ENCODE data around the gene TRIP13.

The TRIP13 gene

DNA sequence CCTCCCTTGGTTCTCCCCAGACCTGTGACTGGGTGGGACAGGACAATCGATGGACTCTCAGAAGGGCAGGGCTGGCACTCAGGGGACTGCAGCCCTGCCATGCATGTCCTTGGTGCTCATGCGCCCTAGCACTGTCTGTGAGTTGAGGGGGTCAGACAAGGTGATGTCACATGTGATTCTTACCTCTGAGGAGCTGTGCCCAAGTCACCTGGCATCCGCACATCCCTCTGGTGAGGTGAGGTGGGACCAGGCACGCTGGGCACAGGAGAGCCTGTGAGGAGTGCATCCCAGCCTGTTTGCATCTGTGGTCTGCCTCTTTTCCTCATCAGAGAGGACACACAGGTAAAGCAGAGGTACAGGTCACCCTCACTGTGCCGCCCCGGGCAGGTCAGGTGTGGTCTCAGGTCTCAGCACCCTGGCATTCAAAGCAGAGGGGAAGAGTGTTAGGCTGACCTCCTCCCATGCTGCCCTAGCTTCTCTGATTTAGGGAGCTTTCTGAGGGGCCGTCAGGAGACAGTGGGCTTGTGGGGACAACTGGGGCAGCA lies 14.8 kb downstream of the TRIP13 start (continued):
- TF ChIP-seq, protein P1, sequence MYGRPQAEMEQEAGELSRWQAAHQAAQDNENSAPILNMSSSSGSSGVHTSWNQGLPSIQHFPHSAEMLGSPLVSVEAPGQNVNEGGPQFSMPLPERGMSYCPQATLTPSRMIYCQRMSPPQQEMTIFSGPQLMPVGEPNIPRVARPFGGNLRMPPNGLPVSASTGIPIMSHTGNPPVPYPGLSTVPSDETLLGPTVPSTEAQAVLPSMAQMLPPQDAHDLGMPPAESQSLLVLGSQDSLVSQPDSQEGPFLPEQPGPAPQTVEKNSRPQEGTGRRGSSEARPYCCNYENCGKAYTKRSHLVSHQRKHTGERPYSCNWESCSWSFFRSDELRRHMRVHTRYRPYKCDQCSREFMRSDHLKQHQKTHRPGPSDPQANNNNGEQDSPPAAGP (tag by site-specific recombination; IDR thresholded peaks at IDR 0.05): no peak
- TF ChIP-seq, protein P2, sequence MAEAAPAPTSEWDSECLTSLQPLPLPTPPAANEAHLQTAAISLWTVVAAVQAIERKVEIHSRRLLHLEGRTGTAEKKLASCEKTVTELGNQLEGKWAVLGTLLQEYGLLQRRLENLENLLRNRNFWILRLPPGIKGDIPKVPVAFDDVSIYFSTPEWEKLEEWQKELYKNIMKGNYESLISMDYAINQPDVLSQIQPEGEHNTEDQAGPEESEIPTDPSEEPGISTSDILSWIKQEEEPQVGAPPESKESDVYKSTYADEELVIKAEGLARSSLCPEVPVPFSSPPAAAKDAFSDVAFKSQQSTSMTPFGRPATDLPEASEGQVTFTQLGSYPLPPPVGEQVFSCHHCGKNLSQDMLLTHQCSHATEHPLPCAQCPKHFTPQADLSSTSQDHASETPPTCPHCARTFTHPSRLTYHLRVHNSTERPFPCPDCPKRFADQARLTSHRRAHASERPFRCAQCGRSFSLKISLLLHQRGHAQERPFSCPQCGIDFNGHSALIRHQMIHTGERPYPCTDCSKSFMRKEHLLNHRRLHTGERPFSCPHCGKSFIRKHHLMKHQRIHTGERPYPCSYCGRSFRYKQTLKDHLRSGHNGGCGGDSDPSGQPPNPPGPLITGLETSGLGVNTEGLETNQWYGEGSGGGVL (tag by site-specific recombination; IDR thresholded peaks at IDR 0.05): no peak
- TF ChIP-seq ZNF112 (tag by site-specific recombination; IDR thresholded peaks at IDR 0.05): no peak
- no peak for TF ChIP-seq ZNF19 (tag by site-specific recombination; IDR thresholded peaks at IDR 0.05; ENCODE audit: low read depth)
- TF ChIP-seq, protein P3, sequence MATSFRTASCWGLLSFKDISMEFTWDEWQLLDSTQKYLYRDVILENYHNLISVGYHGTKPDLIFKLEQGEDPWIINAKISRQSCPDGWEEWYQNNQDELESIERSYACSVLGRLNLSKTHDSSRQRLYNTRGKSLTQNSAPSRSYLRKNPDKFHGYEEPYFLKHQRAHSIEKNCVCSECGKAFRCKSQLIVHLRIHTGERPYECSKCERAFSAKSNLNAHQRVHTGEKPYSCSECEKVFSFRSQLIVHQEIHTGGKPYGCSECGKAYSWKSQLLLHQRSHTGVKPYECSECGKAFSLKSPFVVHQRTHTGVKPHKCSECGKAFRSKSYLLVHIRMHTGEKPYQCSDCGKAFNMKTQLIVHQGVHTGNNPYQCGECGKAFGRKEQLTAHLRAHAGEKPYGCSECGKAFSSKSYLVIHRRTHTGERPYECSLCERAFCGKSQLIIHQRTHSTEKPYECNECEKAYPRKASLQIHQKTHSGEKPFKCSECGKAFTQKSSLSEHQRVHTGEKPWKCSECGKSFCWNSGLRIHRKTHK (tag by site-specific recombination; IDR thresholded peaks at IDR 0.05): no peak
- TF ChIP-seq ZNF776 (tag by site-specific recombination; IDR thresholded peaks at IDR 0.05; ENCODE audit: borderline replicate concordance): no peak

DNA sequence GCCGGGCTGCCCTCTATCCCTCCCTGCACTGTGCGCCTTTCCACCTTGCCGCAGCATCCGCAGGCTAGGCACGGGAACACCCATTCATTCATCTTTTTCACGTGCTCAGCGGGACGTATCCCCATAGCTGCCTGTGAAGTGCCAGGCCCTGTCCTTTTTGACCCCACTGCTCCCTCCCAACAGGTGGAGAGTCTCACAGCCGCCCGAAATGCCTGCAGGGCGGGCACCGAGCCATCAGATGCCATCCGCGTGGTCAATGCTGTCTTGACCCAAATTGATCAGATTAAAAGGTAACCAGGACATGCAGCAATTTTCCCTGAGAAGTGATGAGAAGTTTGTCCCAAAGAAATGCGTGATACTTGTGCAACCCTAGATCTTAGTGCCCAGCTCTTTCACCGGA lies 15.5 kb downstream of the TRIP13 start:
- CTCF ChIA-PET: no interaction called here
- no peak overlapping the region for H3K4me3 ChIP-seq (ENCODE audit: low read depth, low read length)
- H3K9me3 ChIP-seq (ENCODE audit: control insufficient read depth, insufficient read depth, low read depth, low read length): no peaks in the 10 kb centered on the region
- POLR2A ChIA-PET: no interaction called here
- no peaks in the 10 kb centered on the region for H3K4me1 ChIP-seq (ENCODE audit: control insufficient read depth, insufficient read depth, low read length)
- TF ChIP-seq GFI1B (tag by site-specific recombination; IDR thresholded peaks at IDR 0.05): no peak
- TF ChIP-seq, protein P4, sequence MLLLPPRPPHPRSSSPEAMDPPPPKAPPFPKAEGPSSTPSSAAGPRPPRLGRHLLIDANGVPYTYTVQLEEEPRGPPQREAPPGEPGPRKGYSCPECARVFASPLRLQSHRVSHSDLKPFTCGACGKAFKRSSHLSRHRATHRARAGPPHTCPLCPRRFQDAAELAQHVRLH (tag by site-specific recombination; IDR thresholded peaks at IDR 0.05): no peak
- no peak for TF ChIP-seq ZNF155 (tag by site-specific recombination; IDR thresholded peaks at IDR 0.05)
- TF ChIP-seq, protein P5, sequence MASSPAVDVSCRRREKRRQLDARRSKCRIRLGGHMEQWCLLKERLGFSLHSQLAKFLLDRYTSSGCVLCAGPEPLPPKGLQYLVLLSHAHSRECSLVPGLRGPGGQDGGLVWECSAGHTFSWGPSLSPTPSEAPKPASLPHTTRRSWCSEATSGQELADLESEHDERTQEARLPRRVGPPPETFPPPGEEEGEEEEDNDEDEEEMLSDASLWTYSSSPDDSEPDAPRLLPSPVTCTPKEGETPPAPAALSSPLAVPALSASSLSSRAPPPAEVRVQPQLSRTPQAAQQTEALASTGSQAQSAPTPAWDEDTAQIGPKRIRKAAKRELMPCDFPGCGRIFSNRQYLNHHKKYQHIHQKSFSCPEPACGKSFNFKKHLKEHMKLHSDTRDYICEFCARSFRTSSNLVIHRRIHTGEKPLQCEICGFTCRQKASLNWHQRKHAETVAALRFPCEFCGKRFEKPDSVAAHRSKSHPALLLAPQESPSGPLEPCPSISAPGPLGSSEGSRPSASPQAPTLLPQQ (tag by site-specific recombination; IDR thresholded peaks at IDR 0.05): no peak
- TF ChIP-seq ZNF837 (tag by site-specific recombination; IDR thresholded peaks at IDR 0.05): no peak
- no peak for TF ChIP-seq ZNF530 (tag by site-specific recombination; IDR thresholded peaks at IDR 0.05; ENCODE audit: low read depth)
- no peak for TF ChIP-seq GLI4 (tag by site-specific recombination; IDR thresholded peaks at IDR 0.05)
- TF ChIP-seq ZNF10 (tag by site-specific recombination; IDR thresholded peaks at IDR 0.05): no peak
- TF ChIP-seq, protein P6, sequence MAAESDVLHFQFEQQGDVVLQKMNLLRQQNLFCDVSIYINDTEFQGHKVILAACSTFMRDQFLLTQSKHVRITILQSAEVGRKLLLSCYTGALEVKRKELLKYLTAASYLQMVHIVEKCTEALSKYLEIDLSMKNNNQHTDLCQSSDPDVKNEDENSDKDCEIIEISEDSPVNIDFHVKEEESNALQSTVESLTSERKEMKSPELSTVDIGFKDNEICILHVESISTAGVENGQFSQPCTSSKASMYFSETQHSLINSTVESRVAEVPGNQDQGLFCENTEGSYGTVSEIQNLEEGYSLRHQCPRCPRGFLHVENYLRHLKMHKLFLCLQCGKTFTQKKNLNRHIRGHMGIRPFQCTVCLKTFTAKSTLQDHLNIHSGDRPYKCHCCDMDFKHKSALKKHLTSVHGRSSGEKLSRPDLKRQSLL (tag by site-specific recombination; IDR thresholded peaks at IDR 0.05): no peak
- TF ChIP-seq ZNF664 (tag by site-specific recombination; IDR thresholded peaks at IDR 0.05): no peak
- no peak for TF ChIP-seq ZNF223 (tag by site-specific recombination; IDR thresholded peaks at IDR 0.05)
- TF ChIP-seq ZNF670 (tag by site-specific recombination; IDR thresholded peaks at IDR 0.05; ENCODE audit: low read depth): no peak
- TF ChIP-seq ZNF521 (tag by site-specific recombination; IDR thresholded peaks at IDR 0.05): no peak
- no peak for TF ChIP-seq ZBTB48 (tag by site-specific recombination; IDR thresholded peaks at IDR 0.05)
- TF ChIP-seq SP2 (tag by site-specific recombination; IDR thresholded peaks at IDR 0.05): no peak
- TF ChIP-seq, protein P7, sequence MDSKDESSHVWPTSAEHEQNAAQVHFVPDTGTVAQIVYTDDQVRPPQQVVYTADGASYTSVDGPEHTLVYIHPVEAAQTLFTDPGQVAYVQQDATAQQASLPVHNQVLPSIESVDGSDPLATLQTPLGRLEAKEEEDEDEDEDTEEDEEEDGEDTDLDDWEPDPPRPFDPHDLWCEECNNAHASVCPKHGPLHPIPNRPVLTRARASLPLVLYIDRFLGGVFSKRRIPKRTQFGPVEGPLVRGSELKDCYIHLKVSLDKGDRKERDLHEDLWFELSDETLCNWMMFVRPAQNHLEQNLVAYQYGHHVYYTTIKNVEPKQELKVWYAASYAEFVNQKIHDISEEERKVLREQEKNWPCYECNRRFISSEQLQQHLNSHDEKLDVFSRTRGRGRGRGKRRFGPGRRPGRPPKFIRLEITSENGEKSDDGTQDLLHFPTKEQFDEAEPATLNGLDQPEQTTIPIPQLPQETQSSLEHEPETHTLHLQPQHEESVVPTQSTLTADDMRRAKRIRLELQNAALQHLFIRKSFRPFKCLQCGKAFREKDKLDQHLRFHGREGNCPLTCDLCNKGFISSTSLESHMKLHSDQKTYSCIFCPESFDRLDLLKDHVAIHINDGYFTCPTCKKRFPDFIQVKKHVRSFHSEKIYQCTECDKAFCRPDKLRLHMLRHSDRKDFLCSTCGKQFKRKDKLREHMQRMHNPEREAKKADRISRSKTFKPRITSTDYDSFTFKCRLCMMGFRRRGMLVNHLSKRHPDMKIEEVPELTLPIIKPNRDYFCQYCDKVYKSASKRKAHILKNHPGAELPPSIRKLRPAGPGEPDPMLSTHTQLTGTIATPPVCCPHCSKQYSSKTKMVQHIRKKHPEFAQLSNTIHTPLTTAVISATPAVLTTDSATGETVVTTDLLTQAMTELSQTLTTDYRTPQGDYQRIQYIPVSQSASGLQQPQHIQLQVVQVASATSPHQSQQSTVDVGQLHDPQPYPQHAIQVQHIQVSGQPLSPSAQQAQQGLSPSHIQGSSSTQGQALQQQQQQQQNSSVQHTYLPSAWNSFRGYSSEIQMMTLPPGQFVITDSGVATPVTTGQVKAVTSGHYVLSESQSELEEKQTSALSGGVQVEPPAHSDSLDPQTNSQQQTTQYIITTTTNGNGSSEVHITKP (tag by site-specific recombination; IDR thresholded peaks at IDR 0.05): no peak
- no peak for TF ChIP-seq ZNF133 (tag by site-specific recombination; IDR thresholded peaks at IDR 0.05)
- TF ChIP-seq HOXA7 (CRISPR knock-in tag; IDR thresholded peaks at IDR 0.05; ENCODE audit: borderline replicate concordance): no peak
- TF ChIP-seq ZSCAN23 (tag by site-specific recombination; IDR thresholded peaks at IDR 0.05): no peak
- TF ChIP-seq YY1 (tag by site-specific recombination; IDR thresholded peaks at IDR 0.05): no peak
- H3K36me3 ChIP-seq (ENCODE audit: control insufficient read depth in 2 of 2, insufficient read depth in 1 of 2, low read length in 2 of 2): peaks cover 59 to 94% of the 10 kb centered on the region in 2 experiments
- H3K27ac ChIP-seq (ENCODE audit: extremely low read depth, low read depth, low read length): no peak overlapping the region

Measured in HEK293 (cell line).